ENCODE data around the gene FAM240B. TPM values are rescaled to one million over a fixed set of nuclear protein-coding genes. Genes with fewer than 3 reads are reported as not detected.

The FAM240B gene
- total and polyA plus RNA-seq, 2 of the 8 experiments (the other 6 are each of a cell fraction or from before 2014, with no cell fraction given): not detected

DNA sequence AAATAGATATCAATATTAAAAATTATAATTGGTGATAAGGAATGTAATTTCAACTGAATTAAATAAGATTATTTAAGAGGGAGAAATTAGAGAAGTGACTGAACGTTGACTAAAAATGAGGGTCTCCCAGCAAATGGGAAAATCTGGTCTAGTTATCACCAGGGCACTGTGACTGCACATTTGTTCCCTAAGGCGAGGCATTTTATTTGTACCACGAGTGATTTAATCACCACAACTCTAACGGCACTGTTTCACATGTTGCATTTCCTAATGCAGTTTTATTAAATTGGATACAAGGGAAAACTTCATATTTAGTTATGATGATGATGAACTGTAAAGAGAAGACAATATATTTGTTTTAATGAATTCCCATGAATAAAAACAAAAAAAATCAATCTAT is 26.4 kb upstream of the FAM240B start:
- CTCF ChIA-PET (ENCODE audit: partially characterized antibody): no interaction called here
- 88% methylated on average over 4 of the region's 4 CpGs; no CpG with 5 or more reads in 1 of the 2 experiments for WGBS, 2 experiments (ENCODE audit: extremely low coverage in 1 of 2, insufficient coverage in 1 of 2, insufficient read length in 1 of 2, insufficient replicate concordance in 2 of 2, low coverage in 1 of 2, low lambda C conversion rate in 2 of 2, missing lambda C conversion rate in 1 of 2)

More for the DNA sequence above, 26.4 kb upstream of the FAM240B start:
- H3K23me2 ChIP-seq (ENCODE audit: low read depth, low read length): no peaks in the 10 kb centered on the region
- TF ChIP-seq POLR2AphosphoS5 (IDR thresholded peaks at IDR 0.05; ENCODE audit: low read depth, low read length): no peak
- no peak for TF ChIP-seq BRCA1 (IDR thresholded peaks at IDR 0.05; ENCODE audit: low read depth, low read length)
- TF ChIP-seq RBBP5 (IDR thresholded peaks at IDR 0.05; ENCODE audit: borderline replicate concordance, low read depth, low read length): no peak
- no peak for TF ChIP-seq TAF1 (IDR thresholded peaks at IDR 0.05; ENCODE audit: low read depth, low read length)
- no peaks in the 10 kb centered on the region for H3K36me3 ChIP-seq (ENCODE audit: control insufficient read depth in 2 of 4, insufficient read depth in 4 of 4, low read length in 3 of 4)
- no peak overlapping the region for H2AFZ ChIP-seq (ENCODE audit: low read length)
- no peak overlapping the region for H3K18ac ChIP-seq (ENCODE audit: extremely low read depth, low read length)
- no peak overlapping the region for H3K56ac ChIP-seq (replicated peaks; ENCODE audit: insufficient read length, low read depth, low read length)
- H2BK12ac ChIP-seq (ENCODE audit: low read depth, low read length): no peak overlapping the region
- no peak overlapping the region for H2BK120ac ChIP-seq (replicated peaks; ENCODE audit: low read depth, low read length)
- H3K4me1 ChIP-seq (replicated peaks in 1 of 4; ENCODE audit: control insufficient read depth in 3 of 4, insufficient read depth in 4 of 4, low read length in 3 of 4): no peaks in the 10 kb centered on the region
- H4K91ac ChIP-seq (replicated peaks; ENCODE audit: insufficient read length, low read length): no peak overlapping the region
- H4K5ac ChIP-seq (ENCODE audit: insufficient read length, low read depth, low read length): no peak overlapping the region
- POLR2A ChIA-PET (ENCODE audit: partially characterized antibody): no interaction called here
- H2BK5ac ChIP-seq (ENCODE audit: low read depth, low read length): no peak overlapping the region
- no peaks in the 10 kb centered on the region for H3K9me3 ChIP-seq (ENCODE audit: insufficient read depth in 2 of 2, low read depth in 1 of 2, low read length in 1 of 2)
- H3K23ac ChIP-seq (ENCODE audit: insufficient read length): no peak overlapping the region
- DNase-seq (ENCODE audit: low read depth in 1 of 2, low spot score in 2 of 2) (no peak), FAIRE-seq (no peak)
- H3K79me2 ChIP-seq (ENCODE audit: control insufficient read depth in 1 of 2, insufficient read depth in 2 of 2, low read length in 2 of 2): no peaks in the 10 kb centered on the region
- H4K8ac ChIP-seq (ENCODE audit: extremely low read depth, insufficient read depth, low read length): no peak overlapping the region
- no peak overlapping the region for H2AK5ac ChIP-seq (ENCODE audit: low read depth, low read length)
- no peak overlapping the region for H3K4ac ChIP-seq (replicated peaks; ENCODE audit: insufficient read length, low read depth, low read length)
- no peak overlapping the region for H2BK20ac ChIP-seq (ENCODE audit: low read length)
- H3K4me3 ChIP-seq (ENCODE audit: extremely low read depth in 1 of 4, insufficient read depth in 2 of 4, low read depth in 3 of 4, low read length in 4 of 4): no peak overlapping the region
- no peak overlapping the region for H3K4me2 ChIP-seq (ENCODE audit: insufficient read depth in 1 of 2, low read depth in 2 of 2, low read length in 2 of 2)
- H3K9ac ChIP-seq (replicated peaks in 1 of 4; ENCODE audit: extremely low read depth in 1 of 4, low read depth in 3 of 4, low read length in 3 of 4): no peak overlapping the region
- H3K27me3 ChIP-seq (replicated peaks in 1 of 4; ENCODE audit: control insufficient read depth in 3 of 4, extremely low read depth in 1 of 4, insufficient read depth in 3 of 4, low read length in 3 of 4): no peaks in the 10 kb centered on the region
- H4K20me1 ChIP-seq (replicated peaks in 1 of 2; ENCODE audit: control insufficient read depth in 1 of 2, insufficient read depth in 2 of 2, low read length in 2 of 2): no peaks in the 10 kb centered on the region
- H3K79me1 ChIP-seq (ENCODE audit: low read depth, low read length): no peaks in the 10 kb centered on the region
- no peak overlapping the region for H2BK15ac ChIP-seq (ENCODE audit: low read length)
- no peak overlapping the region for H3K27ac ChIP-seq (ENCODE audit: low read depth, low read length)
- H3K14ac ChIP-seq (ENCODE audit: insufficient read length): no peak overlapping the region

Measured in H1 (cell line).